Measurements from ENCODE around the gene TEX261. TPM values are rescaled to one million over a fixed set of nuclear protein-coding genes. Genes with fewer than 3 reads are reported as not detected.

The TEX261 gene
- total and polyA plus RNA-seq, 2 experiments from 2014 or later: 5.7 to 17.5 TPM

- Histone ChIP-seq H2AFZ (no peak overlapping the region), H3K4me3 (no peak overlapping the region)
Measured at GRCh38 chr2:70962885-70963878, 31.5 kb downstream of the TEX261 start.

More at GRCh38 chr2:70962885-70963878, 31.5 kb downstream of the TEX261 start:
- Histone ChIP-seq H3K4me1 (ENCODE audit: insufficient read depth) (peaks cover 4% of the 10 kb centered on the region; the same call in 1 of the 2 replicates), H3K27ac (ENCODE audit: low read depth) (no peak overlapping the region), H3K4me2 (no peak overlapping the region), H4K20me1 (replicated peaks; ENCODE audit: insufficient read depth) (no peaks in the 10 kb centered on the region), H3K9me2 (ENCODE audit: insufficient read depth) (no peaks in the 10 kb centered on the region), H3K79me2 (replicated peaks; ENCODE audit: insufficient read depth) (no peaks in the 10 kb centered on the region), H3K36me3 (ENCODE audit: insufficient read depth) (no peaks in the 10 kb centered on the region), H3K27me3 (ENCODE audit: insufficient read depth) (peaks cover 62% of the 10 kb centered on the region), H3F3A (replicated peaks; ENCODE audit: low read depth) (no peaks in the 10 kb centered on the region)
- peaks cover 4% of the 10 kb centered on the region for H3K4me1 Mint-ChIP-seq
- peaks cover 55% of the 10 kb centered on the region for H3K27me3 Mint-ChIP-seq (ENCODE audit: insufficient read depth, low read depth, poor library complexity)
- DNase-seq (ENCODE audit: low spot score) (no peak), ATAC-seq (no peak)
- no peak overlapping the region for H3K27ac Mint-ChIP-seq
- no peak overlapping the region for H3K4me3 Mint-ChIP-seq
- H3K36me3 Mint-ChIP-seq (ENCODE audit: low read depth): no peaks in the 10 kb centered on the region
- no peak for TF ChIP-seq CTCF (conservative IDR thresholded peaks at IDR 0.05; ENCODE audit: low read depth in 2 of 2)
- no peak for TF ChIP-seq EZH2 (IDR thresholded peaks at IDR 0.05; ENCODE audit: low read depth, unreplicated experiment)
- TF ChIP-seq, protein P1, sequence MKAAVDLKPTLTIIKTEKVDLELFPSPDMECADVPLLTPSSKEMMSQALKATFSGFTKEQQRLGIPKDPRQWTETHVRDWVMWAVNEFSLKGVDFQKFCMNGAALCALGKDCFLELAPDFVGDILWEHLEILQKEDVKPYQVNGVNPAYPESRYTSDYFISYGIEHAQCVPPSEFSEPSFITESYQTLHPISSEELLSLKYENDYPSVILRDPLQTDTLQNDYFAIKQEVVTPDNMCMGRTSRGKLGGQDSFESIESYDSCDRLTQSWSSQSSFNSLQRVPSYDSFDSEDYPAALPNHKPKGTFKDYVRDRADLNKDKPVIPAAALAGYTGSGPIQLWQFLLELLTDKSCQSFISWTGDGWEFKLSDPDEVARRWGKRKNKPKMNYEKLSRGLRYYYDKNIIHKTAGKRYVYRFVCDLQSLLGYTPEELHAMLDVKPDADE (IDR thresholded peaks at IDR 0.05): no peak
- no peak for TF ChIP-seq POLR2AphosphoS5 (IDR thresholded peaks at IDR 0.05; ENCODE audit: low read depth)
- TF ChIP-seq STAT1 (IDR thresholded peaks at IDR 0.05; ENCODE audit: unreplicated experiment): no peak
- TF ChIP-seq NANOG (IDR thresholded peaks at IDR 0.05; ENCODE audit: borderline replicate concordance): no peak
- TF ChIP-seq EZH2phosphoT487 (IDR thresholded peaks at IDR 0.05; ENCODE audit: unreplicated experiment): no peak
- no peak for TF ChIP-seq JUNB (IDR thresholded peaks at IDR 0.05; ENCODE audit: unreplicated experiment)
- no peak for TF ChIP-seq ZNF462 (CRISPR knock-in tag; IDR thresholded peaks at IDR 0.05)
- no peak for TF ChIP-seq ZNF331 (CRISPR knock-in tag; IDR thresholded peaks at IDR 0.05; ENCODE audit: low read depth)
- no peak for TF ChIP-seq CREB1 (CRISPR knock-in tag; IDR thresholded peaks at IDR 0.05; ENCODE audit: low read depth)
- TF ChIP-seq ZNF114 (CRISPR knock-in tag; IDR thresholded peaks at IDR 0.05): no peak
- TF ChIP-seq, protein P2, sequence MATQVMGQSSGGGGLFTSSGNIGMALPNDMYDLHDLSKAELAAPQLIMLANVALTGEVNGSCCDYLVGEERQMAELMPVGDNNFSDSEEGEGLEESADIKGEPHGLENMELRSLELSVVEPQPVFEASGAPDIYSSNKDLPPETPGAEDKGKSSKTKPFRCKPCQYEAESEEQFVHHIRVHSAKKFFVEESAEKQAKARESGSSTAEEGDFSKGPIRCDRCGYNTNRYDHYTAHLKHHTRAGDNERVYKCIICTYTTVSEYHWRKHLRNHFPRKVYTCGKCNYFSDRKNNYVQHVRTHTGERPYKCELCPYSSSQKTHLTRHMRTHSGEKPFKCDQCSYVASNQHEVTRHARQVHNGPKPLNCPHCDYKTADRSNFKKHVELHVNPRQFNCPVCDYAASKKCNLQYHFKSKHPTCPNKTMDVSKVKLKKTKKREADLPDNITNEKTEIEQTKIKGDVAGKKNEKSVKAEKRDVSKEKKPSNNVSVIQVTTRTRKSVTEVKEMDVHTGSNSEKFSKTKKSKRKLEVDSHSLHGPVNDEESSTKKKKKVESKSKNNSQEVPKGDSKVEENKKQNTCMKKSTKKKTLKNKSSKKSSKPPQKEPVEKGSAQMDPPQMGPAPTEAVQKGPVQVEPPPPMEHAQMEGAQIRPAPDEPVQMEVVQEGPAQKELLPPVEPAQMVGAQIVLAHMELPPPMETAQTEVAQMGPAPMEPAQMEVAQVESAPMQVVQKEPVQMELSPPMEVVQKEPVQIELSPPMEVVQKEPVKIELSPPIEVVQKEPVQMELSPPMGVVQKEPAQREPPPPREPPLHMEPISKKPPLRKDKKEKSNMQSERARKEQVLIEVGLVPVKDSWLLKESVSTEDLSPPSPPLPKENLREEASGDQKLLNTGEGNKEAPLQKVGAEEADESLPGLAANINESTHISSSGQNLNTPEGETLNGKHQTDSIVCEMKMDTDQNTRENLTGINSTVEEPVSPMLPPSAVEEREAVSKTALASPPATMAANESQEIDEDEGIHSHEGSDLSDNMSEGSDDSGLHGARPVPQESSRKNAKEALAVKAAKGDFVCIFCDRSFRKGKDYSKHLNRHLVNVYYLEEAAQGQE (IDR thresholded peaks at IDR 0.05; ENCODE audit: unreplicated experiment): no peak
- H3K9me3 Mint-ChIP-seq: no peaks in the 10 kb centered on the region

Data from GM23338 (cell line).